ENCODE measurements around the gene GJD3. TPM values are rescaled to one million over a fixed set of nuclear protein-coding genes. Genes with fewer than 3 reads are reported as not detected.

Gene GJD3
- total RNA-seq, 1 donor from 2014 or later: not detected

DNA sequence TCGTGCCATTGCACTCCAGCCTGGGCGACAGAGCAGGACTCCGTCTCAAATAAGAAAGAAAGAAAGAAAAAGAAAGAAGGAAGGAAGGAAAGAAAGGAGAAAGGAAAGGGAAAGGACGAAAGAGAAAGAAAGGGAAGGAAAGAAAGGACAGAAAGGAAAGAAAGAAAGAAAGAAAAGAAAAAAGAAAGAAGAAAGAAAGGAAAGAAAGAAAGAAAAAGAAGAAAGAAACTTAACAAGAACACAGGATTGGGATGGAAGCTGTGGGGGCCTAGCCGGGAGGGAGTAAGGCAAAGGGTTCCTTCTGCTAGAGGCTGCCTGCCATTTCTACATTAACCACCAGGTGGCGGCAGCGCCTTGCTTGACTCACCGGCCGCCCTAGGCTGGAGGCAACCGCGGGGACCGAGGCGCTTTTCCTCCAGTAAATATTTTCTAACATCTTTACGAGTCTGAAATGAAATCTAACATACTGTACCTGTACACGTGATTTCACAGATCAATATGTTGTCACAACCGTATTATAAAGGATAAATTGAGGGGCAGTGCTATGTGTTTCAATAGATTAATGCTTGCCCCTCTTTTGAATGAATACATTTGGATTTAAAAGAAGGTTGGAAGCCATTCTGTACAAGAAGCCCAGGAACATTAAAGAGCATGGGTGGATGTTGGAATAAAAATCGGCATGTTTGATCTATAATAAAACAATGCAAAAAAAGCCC, 6.1 kb downstream of the GJD3 start:
- peak; percentile 98 for TF ChIP-seq CTCF (IDR thresholded peaks at IDR 0.05; ENCODE audit: partially characterized antibody, unreplicated experiment)
- H3K27ac Mint-ChIP-seq (ENCODE audit: unreplicated experiment): no peak overlapping the region
- peak overlapping the region; percentile 35 for H3K4me3 Mint-ChIP-seq (ENCODE audit: unreplicated experiment)
- peaks cover 7% of the 10 kb centered on the region for H3K9me3 Mint-ChIP-seq (ENCODE audit: unreplicated experiment)
- peaks cover 14% of the 10 kb centered on the region for H3K4me1 Mint-ChIP-seq (ENCODE audit: low read depth, unreplicated experiment)
- no peaks in the 10 kb centered on the region for H3K36me3 Mint-ChIP-seq (ENCODE audit: unreplicated experiment)
- peak; percentile 94 for DNase-seq
- peaks cover 6% of the 10 kb centered on the region for H3K27me3 Mint-ChIP-seq (ENCODE audit: unreplicated experiment)

DNA sequence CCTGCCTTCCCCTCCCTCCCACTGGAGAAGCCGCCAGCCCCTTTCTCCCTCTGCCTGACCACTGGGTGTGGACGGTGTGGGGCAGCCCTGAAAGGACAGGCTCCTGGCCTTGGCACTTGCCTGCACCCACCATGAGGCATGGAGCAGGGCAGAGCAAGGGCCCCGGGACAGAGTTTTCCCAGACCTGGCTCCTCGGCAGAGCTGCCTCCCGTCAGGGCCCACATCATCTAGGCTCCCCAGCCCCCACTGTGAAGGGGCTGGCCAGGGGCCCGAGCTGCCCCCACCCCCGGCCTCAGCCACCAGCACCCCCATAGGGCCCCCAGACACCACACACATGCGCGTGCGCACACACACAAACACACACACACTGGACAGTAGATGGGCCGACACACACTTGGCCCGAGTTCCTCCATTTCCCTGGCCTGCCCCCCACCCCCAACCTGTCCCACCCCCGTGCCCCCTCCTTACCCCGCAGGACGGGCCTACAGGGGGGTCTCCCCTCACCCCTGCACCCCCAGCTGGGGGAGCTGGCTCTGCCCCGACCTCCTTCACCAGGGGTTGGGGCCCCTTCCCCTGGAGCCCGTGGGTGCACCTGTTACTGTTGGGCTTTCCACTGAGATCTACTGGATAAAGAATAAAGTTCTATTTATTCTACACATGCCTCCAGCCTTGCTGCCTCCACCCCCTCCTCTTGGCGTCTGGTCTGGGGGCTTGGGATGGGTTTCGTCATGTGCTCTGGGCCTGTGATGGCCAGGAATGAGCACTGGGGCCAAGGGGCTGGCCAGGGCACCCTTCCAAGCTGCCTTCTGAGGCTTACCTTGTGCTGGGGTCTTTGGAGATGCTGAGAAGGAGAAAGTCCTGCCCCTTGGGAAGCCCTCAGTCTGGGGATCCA, 7.3 kb downstream of the GJD3 start:
- Mint-ChIP-seq H3K27me3 (ENCODE audit: unreplicated experiment) (peaks cover 11% of the 10 kb centered on the region), H3K9me3 (ENCODE audit: unreplicated experiment) (peaks cover 13% of the 10 kb centered on the region), H3K4me1 (ENCODE audit: low read depth, unreplicated experiment) (peaks cover 18% of the 10 kb centered on the region), H3K4me3 (ENCODE audit: unreplicated experiment) (no peak overlapping the region), H3K27ac (ENCODE audit: unreplicated experiment) (no peak overlapping the region), H3K36me3 (ENCODE audit: unreplicated experiment) (no peaks in the 10 kb centered on the region)
- no peak for DNase-seq
- no peak for TF ChIP-seq CTCF (IDR thresholded peaks at IDR 0.05; ENCODE audit: partially characterized antibody, unreplicated experiment)

- peaks cover 10% of the 10 kb centered on the region for H3K9me3 Mint-ChIP-seq (ENCODE audit: unreplicated experiment)
- H3K27ac Mint-ChIP-seq (ENCODE audit: unreplicated experiment): peak overlapping the region; percentile 55
- no peaks in the 10 kb centered on the region for H3K36me3 Mint-ChIP-seq (ENCODE audit: unreplicated experiment)
- no peak for TF ChIP-seq CTCF (IDR thresholded peaks at IDR 0.05; ENCODE audit: partially characterized antibody, unreplicated experiment)
- peaks cover 12% of the 10 kb centered on the region for H3K27me3 Mint-ChIP-seq (ENCODE audit: unreplicated experiment)
- peaks cover 24% of the 10 kb centered on the region for H3K4me1 Mint-ChIP-seq (ENCODE audit: low read depth, unreplicated experiment)
- peak; percentile 68 for DNase-seq
- H3K4me3 Mint-ChIP-seq (ENCODE audit: unreplicated experiment): no peak overlapping the region
Measured at GRCh38 chr17:40355804-40356758, 8.5 kb downstream of the GJD3 start.

GRCh38 chr17:40355123-40355803, 9.3 kb downstream of the GJD3 start:
- Mint-ChIP-seq H3K36me3 (ENCODE audit: unreplicated experiment) (no peaks in the 10 kb centered on the region), H3K4me1 (ENCODE audit: low read depth, unreplicated experiment) (peaks cover 25% of the 10 kb centered on the region), H3K4me3 (ENCODE audit: unreplicated experiment) (peak overlapping the region; percentile 74), H3K27me3 (ENCODE audit: unreplicated experiment) (peaks cover 12% of the 10 kb centered on the region), H3K27ac (ENCODE audit: unreplicated experiment) (peak overlapping the region; percentile 55), H3K9me3 (ENCODE audit: unreplicated experiment) (peaks cover 10% of the 10 kb centered on the region)
- peak; percentile 94 for DNase-seq
- peak; percentile 97 for TF ChIP-seq CTCF (IDR thresholded peaks at IDR 0.05; ENCODE audit: partially characterized antibody, unreplicated experiment)

Measured in glutamatergic neuron (in vitro differentiated cells).